ENCODE results near the gene ZNF366. TPM values are rescaled to one million over a fixed set of nuclear protein-coding genes. Genes with fewer than 3 reads are reported as not detected.

Gene ZNF366
- total RNA-seq, 2 experiments from 2014 or later: not detected

GRCh38 chr5:72477176-72477575 is 30.0 kb downstream of the ZNF366 start:
- Mint-ChIP-seq H3K36me3 (ENCODE audit: low read depth) (no peaks in the 10 kb centered on the region), H3K27ac (no peak overlapping the region)
- CTCF ChIA-PET: no interaction called here

GRCh38 chr5:72476721-72477120 is 30.5 kb downstream of the ZNF366 start:
- H3K27ac Mint-ChIP-seq: no peak overlapping the region
- CTCF ChIA-PET: no interaction called here
- peaks cover 28% of the 10 kb centered on the region for H3K27me3 Mint-ChIP-seq
- H3K36me3 Mint-ChIP-seq (ENCODE audit: low read depth): no peaks in the 10 kb centered on the region
- DNase-seq: no peak
- H3K4me3 Mint-ChIP-seq: no peak overlapping the region
- H3K4me1 Mint-ChIP-seq: no peaks in the 10 kb centered on the region
- no peaks in the 10 kb centered on the region for H3K9me3 Mint-ChIP-seq
- POLR2A ChIA-PET: no interaction called here

More at GRCh38 chr5:72477176-72477575, 30.0 kb downstream of the ZNF366 start:
- H3K9me3 Mint-ChIP-seq: no peaks in the 10 kb centered on the region
- DNase-seq: no peak
- peaks cover 31% of the 10 kb centered on the region for H3K27me3 Mint-ChIP-seq
- POLR2A ChIA-PET: no interaction called here
- H3K4me1 Mint-ChIP-seq: no peaks in the 10 kb centered on the region
- no peak overlapping the region for H3K4me3 Mint-ChIP-seq

GRCh38 chr5:72476275-72476674 is 30.9 kb downstream of the ZNF366 start:
- H3K9me3 Mint-ChIP-seq: no peaks in the 10 kb centered on the region
- no peaks in the 10 kb centered on the region for H3K36me3 Mint-ChIP-seq (ENCODE audit: low read depth)
- H3K4me1 Mint-ChIP-seq: no peaks in the 10 kb centered on the region
- H3K27me3 Mint-ChIP-seq: peaks cover 28% of the 10 kb centered on the region
- POLR2A ChIA-PET: no interaction called here
- H3K4me3 Mint-ChIP-seq: no peak overlapping the region
- DNase-seq: no peak
- CTCF ChIA-PET: no interaction called here
- H3K27ac Mint-ChIP-seq: no peak overlapping the region

GRCh38 chr5:72474516-72474915 is 32.7 kb downstream of the ZNF366 start:
- Mint-ChIP-seq H3K4me3 (no peak overlapping the region), H3K4me1 (no peaks in the 10 kb centered on the region), H3K9me3 (no peaks in the 10 kb centered on the region), H3K27me3 (peaks cover 26% of the 10 kb centered on the region), H3K27ac (no peak overlapping the region), H3K36me3 (ENCODE audit: low read depth) (no peaks in the 10 kb centered on the region)
- CTCF ChIA-PET: no interaction called here
- POLR2A ChIA-PET: no interaction called here
- no peak for DNase-seq

- Mint-ChIP-seq H3K27me3 (peaks cover 26% of the 10 kb centered on the region), H3K27ac (no peak overlapping the region), H3K9me3 (no peaks in the 10 kb centered on the region), H3K4me3 (no peak overlapping the region), H3K4me1 (no peaks in the 10 kb centered on the region), H3K36me3 (ENCODE audit: low read depth) (no peaks in the 10 kb centered on the region)
- POLR2A ChIA-PET: no interaction called here
- CTCF ChIA-PET: no interaction called here
- no peak for DNase-seq
These were observed 33.1 kb downstream of the ZNF366 start for GRCh38 chr5:72474046-72474500.

GRCh38 chr5:72472666-72473422 is 34.4 kb downstream of the ZNF366 start:
- ChIA-PET CTCF (no interaction called here), POLR2A (no interaction called here)
- H3K36me3 Mint-ChIP-seq (ENCODE audit: low read depth): no peaks in the 10 kb centered on the region
- H3K4me3 Mint-ChIP-seq: no peak overlapping the region
- DNase-seq: no peak
- no peak overlapping the region for H3K27ac Mint-ChIP-seq
- H3K27me3 Mint-ChIP-seq: peaks cover 25% of the 10 kb centered on the region
- H3K4me1 Mint-ChIP-seq: no peaks in the 10 kb centered on the region
- H3K9me3 Mint-ChIP-seq: no peaks in the 10 kb centered on the region

- Mint-ChIP-seq H3K4me3 (no peak overlapping the region), H3K27ac (no peak overlapping the region), H3K9me3 (no peaks in the 10 kb centered on the region), H3K4me1 (no peaks in the 10 kb centered on the region), H3K36me3 (ENCODE audit: low read depth) (no peaks in the 10 kb centered on the region), H3K27me3 (peaks cover 25% of the 10 kb centered on the region)
- CTCF ChIA-PET: no interaction called here
- DNase-seq: no peak
- POLR2A ChIA-PET: no interaction called here
These were observed 35.2 kb downstream of the ZNF366 start for GRCh38 chr5:72472031-72472430.

GRCh38 chr5:72470826-72471225 is 36.4 kb downstream of the ZNF366 start:
- no peaks in the 10 kb centered on the region for H3K9me3 Mint-ChIP-seq
- no peak for DNase-seq
- POLR2A ChIA-PET: no interaction called here
- H3K27me3 Mint-ChIP-seq: peaks cover 25% of the 10 kb centered on the region
- no peaks in the 10 kb centered on the region for H3K4me1 Mint-ChIP-seq
- H3K36me3 Mint-ChIP-seq (ENCODE audit: low read depth): no peaks in the 10 kb centered on the region
- H3K27ac Mint-ChIP-seq: no peak overlapping the region
- CTCF ChIA-PET: no interaction called here
- no peak overlapping the region for H3K4me3 Mint-ChIP-seq

GRCh38 chr5:72468606-72469005 is 38.6 kb downstream of the ZNF366 start:
- Mint-ChIP-seq H3K9me3 (no peaks in the 10 kb centered on the region), H3K27me3 (peaks cover 20% of the 10 kb centered on the region)
- POLR2A ChIA-PET: no interaction called here

GRCh38 chr5:72468024-72468423 is 39.2 kb downstream of the ZNF366 start:
- Mint-ChIP-seq H3K27ac (no peak overlapping the region), H3K4me1 (no peaks in the 10 kb centered on the region), H3K36me3 (ENCODE audit: low read depth) (no peaks in the 10 kb centered on the region), H3K4me3 (no peak overlapping the region), H3K9me3 (no peaks in the 10 kb centered on the region), H3K27me3 (peaks cover 15% of the 10 kb centered on the region)
- ChIA-PET CTCF (no interaction called here), POLR2A (no interaction called here)
- no peak for DNase-seq

More at GRCh38 chr5:72468606-72469005, 38.6 kb downstream of the ZNF366 start:
- DNase-seq: no peak
- Mint-ChIP-seq H3K27ac (no peak overlapping the region), H3K36me3 (ENCODE audit: low read depth) (no peaks in the 10 kb centered on the region), H3K4me3 (no peak overlapping the region), H3K4me1 (no peaks in the 10 kb centered on the region)
- CTCF ChIA-PET: no interaction called here

- Mint-ChIP-seq H3K27me3 (peaks cover 10% of the 10 kb centered on the region), H3K27ac (no peak overlapping the region), H3K9me3 (no peaks in the 10 kb centered on the region), H3K36me3 (ENCODE audit: low read depth) (no peaks in the 10 kb centered on the region), H3K4me3 (no peak overlapping the region), H3K4me1 (no peaks in the 10 kb centered on the region)
- no peak for DNase-seq
- POLR2A ChIA-PET: no interaction called here
- CTCF ChIA-PET: no interaction called here
These were observed 39.7 kb downstream of the ZNF366 start for GRCh38 chr5:72467461-72467860.

- Mint-ChIP-seq H3K4me3 (no peak overlapping the region), H3K9me3 (no peaks in the 10 kb centered on the region), H3K27me3 (peaks cover 8% of the 10 kb centered on the region), H3K36me3 (ENCODE audit: low read depth) (no peaks in the 10 kb centered on the region), H3K27ac (no peak overlapping the region), H3K4me1 (no peaks in the 10 kb centered on the region)
- ChIA-PET POLR2A (no interaction called here), CTCF (no interaction called here)
- DNase-seq: no peak
These were observed 41.3 kb downstream of the ZNF366 start for GRCh38 chr5:72465601-72466563.

- no peak for DNase-seq
- CTCF ChIA-PET: no interaction called here
- H3K27ac Mint-ChIP-seq: no peak overlapping the region
- POLR2A ChIA-PET: no interaction called here
- no peaks in the 10 kb centered on the region for H3K9me3 Mint-ChIP-seq
- no peak overlapping the region for H3K4me3 Mint-ChIP-seq
- no peaks in the 10 kb centered on the region for H3K36me3 Mint-ChIP-seq (ENCODE audit: low read depth)
- H3K27me3 Mint-ChIP-seq: peaks cover 4% of the 10 kb centered on the region
- no peaks in the 10 kb centered on the region for H3K4me1 Mint-ChIP-seq
These were observed 42.1 kb downstream of the ZNF366 start for GRCh38 chr5:72465066-72465465.

All from activated CD4-positive, alpha-beta T cell treated with anti-CD3 and anti-CD28 coated beads, Interleukin-2, amount 10 ng/mL, durations not matched to agents 7 days and 5 days (primary cell).